ENCODE measurements around the gene C17orf58. TPM values are rescaled to one million over a fixed set of nuclear protein-coding genes. Genes with fewer than 3 reads are reported as not detected.

C17orf58 gene
- polyA plus RNA-seq, 2 of the 4 experiments (the other 2 are of a cell fraction), result 11.2 to 20.0 TPM

- ATAC-seq (no peak), DNase-seq (ENCODE audit: low read depth in 1 of 2, low spot score in 1 of 2) (no peak), FAIRE-seq (no peak)
- ChIA-PET POLR2A (interaction anchor here (0.7 kb wide), 1 partner anchor 173 kb away, joined by 5 read pairs; the partner anchor contains the start of gene BPTF), CTCF (interaction anchor here (0.6 to 0.9 kb wide), 2 partner anchors 20 to 439 kb away, joined by 3 read pairs; no protein-coding TSS in a partner anchor)
- Histone ChIP-seq H3K4me3 (no peak overlapping the region), H3K9me3 (no peaks in the 10 kb centered on the region), H3K27ac (no peak overlapping the region), H3K4me1 (peaks cover 23% of the 10 kb centered on the region), H3K4me2 (no peak overlapping the region)
- TF ChIP-seq BHLHE40 (IDR thresholded peaks at IDR 0.05; ENCODE audit: low read depth, low read length), result no peak
- TF ChIP-seq ZC3H11A (IDR thresholded peaks at IDR 0.05), result no peak
- no peak for TF ChIP-seq CBX2 (IDR thresholded peaks at IDR 0.05; ENCODE audit: borderline replicate concordance, low read depth)
- TF ChIP-seq HOXB5 (CRISPR knock-in tag; IDR thresholded peaks at IDR 0.05), result no peak
- TF ChIP-seq CTCF (IDR thresholded peaks at IDR 0.05), result no peak
- TF ChIP-seq TP53 (CRISPR knock-in tag; IDR thresholded peaks at IDR 0.05), result no peak
- no peak for TF ChIP-seq REST (IDR thresholded peaks at IDR 0.05)
- TF ChIP-seq ZFP36 (IDR thresholded peaks at IDR 0.05; ENCODE audit: borderline replicate concordance, partially characterized antibody), result no peak
- no peak for TF ChIP-seq RARB (CRISPR knock-in tag; IDR thresholded peaks at IDR 0.05)
- TF ChIP-seq POLR2AphosphoS2 (conservative IDR thresholded peaks at IDR 0.05; ENCODE audit: low read length), result no peak
- TF ChIP-seq NFE2L2 (conservative IDR thresholded peaks at IDR 0.05; ENCODE audit: low read length), result no peak
- no peak for TF ChIP-seq PHF8 (IDR thresholded peaks at IDR 0.05; ENCODE audit: borderline replicate concordance, low read depth)
- no peak for TF ChIP-seq CBX8 (IDR thresholded peaks at IDR 0.05)
- no peak for TF ChIP-seq SREBF2 (IDR thresholded peaks at IDR 0.05)
- no peak for TF ChIP-seq POLR2A (IDR thresholded peaks at IDR 0.05; ENCODE audit: low read length)
- no peak for TF ChIP-seq RCOR1 (IDR thresholded peaks at IDR 0.05; ENCODE audit: low read depth, low read length)
- TF ChIP-seq NPAS2 (CRISPR knock-in tag; IDR thresholded peaks at IDR 0.05; ENCODE audit: borderline replicate concordance), result no peak
- WGBS (ENCODE audit: missing lambda C conversion rate), result 63% methylated on average over 2 of the region's 2 CpGs
These were observed 2.2 kb upstream of the C17orf58 start for GRCh38 chr17:67998466-67998865.

GRCh38 chr17:67995570-67996263, 552 bp downstream of the C17orf58 start:
- H3K4me3 ChIP-seq, result peak overlapping the region; percentile 78
- ATAC-seq (peak in 1 of 2 experiments; percentile 11; a peak in 3 of 6 replicates), FAIRE-seq (no peak), DNase-seq (ENCODE audit: low read depth in 1 of 2, low spot score in 1 of 2) (peak in 1 of 2 experiments; percentile 19)
- ChIA-PET POLR2A (interaction anchor here (1.1 to 2.9 kb wide), 2 partner anchors 24 to 40 kb away, joined by 4 to 12 read pairs; partner anchors contain the start of gene KPNA2), CTCF (interaction anchor here (1.1 to 4.0 kb wide), 6 partner anchors 10 to 32 kb away, joined by 3 to 20 read pairs (median 6); no protein-coding TSS in a partner anchor)
- 0 out of 2 replicates have a peak, but pooled peaks have one; percentile 14 for TF ChIP-seq POLR2A (IDR thresholded peaks at IDR 0.05; ENCODE audit: low read length)
- TF ChIP-seq KDM1A (IDR thresholded peaks at IDR 0.05; ENCODE audit: low read depth), result no peak
- H3K27ac ChIP-seq, result peak overlapping the region; percentile 19 to 32; a peak in 5 of 6 replicates
- peaks cover 23% of the 10 kb centered on the region for H3K4me1 ChIP-seq
- 56% methylated on average over 35 of the region's 43 CpGs for WGBS (ENCODE audit: missing lambda C conversion rate)
- no peaks in the 10 kb centered on the region for H3K9me3 ChIP-seq
- peak overlapping the region; percentile 92 for H3K4me2 ChIP-seq
